ENCODE data around the gene APBB2.

Gene APBB2

DNA sequence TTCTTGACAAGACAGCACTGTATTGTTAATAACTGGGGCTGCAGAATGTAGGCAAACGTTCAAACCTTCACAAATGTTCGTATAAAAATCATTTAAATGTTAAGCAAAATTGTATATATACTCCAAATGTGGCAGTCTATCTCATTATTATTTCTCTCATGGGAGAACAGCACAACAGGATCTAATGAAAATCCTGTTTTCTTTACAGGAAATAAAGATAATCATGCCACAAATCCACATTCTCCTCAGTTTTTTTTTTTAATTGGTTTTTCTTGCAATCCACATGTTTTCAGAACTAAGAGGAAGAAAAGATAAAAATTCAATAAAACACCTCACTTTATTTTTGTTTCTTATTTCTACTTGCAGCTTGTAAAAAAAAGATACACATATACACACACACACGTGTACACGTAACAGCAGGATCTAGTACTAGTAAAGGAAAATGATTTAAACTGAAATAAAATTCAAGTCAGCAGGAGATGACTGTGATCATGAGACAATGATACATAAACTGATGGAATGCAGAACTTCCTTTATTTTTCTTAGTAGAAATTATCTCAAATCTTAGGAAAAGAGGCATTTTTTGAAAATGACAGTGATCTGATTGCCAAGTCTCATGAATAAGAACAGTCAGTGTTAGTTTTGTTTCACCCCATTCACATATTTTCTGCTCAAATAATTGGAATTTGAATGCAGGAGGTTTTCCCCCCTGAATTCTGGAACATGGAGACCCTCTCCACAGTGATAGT lies 11.3 kb downstream of the APBB2 start:
- no peaks in the 10 kb centered on the region for H3K27me3 ChIP-seq (ENCODE audit: insufficient read depth, poor library complexity, severe bottlenecking)
- TF ChIP-seq, protein P1, sequence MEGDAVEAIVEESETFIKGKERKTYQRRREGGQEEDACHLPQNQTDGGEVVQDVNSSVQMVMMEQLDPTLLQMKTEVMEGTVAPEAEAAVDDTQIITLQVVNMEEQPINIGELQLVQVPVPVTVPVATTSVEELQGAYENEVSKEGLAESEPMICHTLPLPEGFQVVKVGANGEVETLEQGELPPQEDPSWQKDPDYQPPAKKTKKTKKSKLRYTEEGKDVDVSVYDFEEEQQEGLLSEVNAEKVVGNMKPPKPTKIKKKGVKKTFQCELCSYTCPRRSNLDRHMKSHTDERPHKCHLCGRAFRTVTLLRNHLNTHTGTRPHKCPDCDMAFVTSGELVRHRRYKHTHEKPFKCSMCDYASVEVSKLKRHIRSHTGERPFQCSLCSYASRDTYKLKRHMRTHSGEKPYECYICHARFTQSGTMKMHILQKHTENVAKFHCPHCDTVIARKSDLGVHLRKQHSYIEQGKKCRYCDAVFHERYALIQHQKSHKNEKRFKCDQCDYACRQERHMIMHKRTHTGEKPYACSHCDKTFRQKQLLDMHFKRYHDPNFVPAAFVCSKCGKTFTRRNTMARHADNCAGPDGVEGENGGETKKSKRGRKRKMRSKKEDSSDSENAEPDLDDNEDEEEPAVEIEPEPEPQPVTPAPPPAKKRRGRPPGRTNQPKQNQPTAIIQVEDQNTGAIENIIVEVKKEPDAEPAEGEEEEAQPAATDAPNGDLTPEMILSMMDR (IDR thresholded peaks at IDR 0.05; ENCODE audit: poor library complexity, severe bottlenecking) = no peak
- H3K27ac ChIP-seq (ENCODE audit: poor library complexity, severe bottlenecking) = peak overlapping the region; percentile 55
- H3K4me1 ChIP-seq (ENCODE audit: insufficient read depth, poor library complexity, severe bottlenecking) = peaks cover 50% of the 10 kb centered on the region
- peaks cover 2% of the 10 kb centered on the region for H3K36me3 ChIP-seq (ENCODE audit: low read depth)
- no peak for ATAC-seq (ENCODE audit: low read depth)
- no peaks in the 10 kb centered on the region for H3K9me3 ChIP-seq (ENCODE audit: severe bottlenecking)
- DNase-seq (ENCODE audit: low spot score) = no peak
- H3K4me3 ChIP-seq (ENCODE audit: severe bottlenecking) = no peak overlapping the region

DNA sequence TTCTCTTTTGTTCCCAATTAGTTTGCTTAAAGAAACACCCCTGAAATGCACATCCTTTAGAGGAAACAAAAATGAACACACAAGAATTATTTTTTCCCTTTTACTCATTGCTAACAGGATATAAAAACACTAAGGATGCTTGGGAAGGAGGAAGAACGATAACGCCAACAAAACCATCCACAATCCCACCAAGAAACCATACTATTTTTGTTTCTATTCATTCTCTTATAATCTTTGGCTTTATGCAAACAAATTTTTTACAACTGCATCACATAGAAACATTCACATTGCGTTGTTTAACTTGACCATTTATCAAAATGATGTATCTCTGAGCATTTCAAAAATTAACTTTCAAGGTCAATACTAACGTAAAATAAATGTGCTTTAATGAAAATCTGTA lies 12.0 kb downstream of the APBB2 start:
- DNase-seq (ENCODE audit: low spot score) = no peak
- TF ChIP-seq, protein P1 (IDR thresholded peaks at IDR 0.05; ENCODE audit: poor library complexity, severe bottlenecking) = no peak
- Histone ChIP-seq H3K36me3 (ENCODE audit: low read depth) (peaks cover 5% of the 10 kb centered on the region), H3K4me3 (ENCODE audit: severe bottlenecking) (no peak overlapping the region), H3K27ac (ENCODE audit: poor library complexity, severe bottlenecking) (no peak overlapping the region), H3K4me1 (ENCODE audit: insufficient read depth, poor library complexity, severe bottlenecking) (peaks cover 48% of the 10 kb centered on the region), H3K27me3 (ENCODE audit: insufficient read depth, poor library complexity, severe bottlenecking) (no peaks in the 10 kb centered on the region), H3K9me3 (ENCODE audit: severe bottlenecking) (no peaks in the 10 kb centered on the region)
- ATAC-seq (ENCODE audit: low read depth) = no peak

DNA sequence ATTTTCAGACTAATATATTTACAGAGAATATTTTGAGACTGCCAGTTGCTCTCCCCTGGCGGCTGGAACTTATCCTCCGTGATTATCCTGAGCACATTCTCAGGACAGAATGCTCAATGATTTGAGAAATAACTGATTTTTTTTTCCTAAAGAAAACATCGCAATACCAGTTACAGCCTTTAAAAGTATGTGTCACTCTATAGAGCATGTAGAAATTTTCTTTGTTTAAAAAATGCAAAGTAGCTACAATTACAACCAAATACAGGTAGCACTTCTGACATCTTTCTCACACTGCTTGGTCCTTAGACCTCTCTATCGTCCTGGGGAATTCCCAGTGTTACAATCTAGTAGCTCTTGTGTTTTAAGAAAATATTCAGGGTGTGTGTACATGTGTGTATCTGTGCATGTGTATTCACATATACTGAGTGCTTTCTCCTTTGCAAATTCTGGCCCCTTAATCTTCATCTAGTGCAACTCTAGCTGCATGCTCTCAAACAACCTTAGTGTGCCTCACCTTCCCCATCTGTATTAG lies 13.8 kb downstream of the APBB2 start:
- Histone ChIP-seq H3K27me3 (ENCODE audit: insufficient read depth, poor library complexity, severe bottlenecking) (no peaks in the 10 kb centered on the region), H3K4me3 (ENCODE audit: severe bottlenecking) (no peak overlapping the region), H3K9me3 (ENCODE audit: severe bottlenecking) (no peaks in the 10 kb centered on the region), H3K36me3 (ENCODE audit: low read depth) (peaks cover 5% of the 10 kb centered on the region), H3K4me1 (ENCODE audit: insufficient read depth, poor library complexity, severe bottlenecking) (peaks cover 41% of the 10 kb centered on the region), H3K27ac (ENCODE audit: poor library complexity, severe bottlenecking) (peak overlapping the region; percentile 3)
- no peak for DNase-seq (ENCODE audit: low spot score)
- TF ChIP-seq, protein P1 (IDR thresholded peaks at IDR 0.05; ENCODE audit: poor library complexity, severe bottlenecking) = no peak
- ATAC-seq (ENCODE audit: low read depth) = no peak

DNA sequence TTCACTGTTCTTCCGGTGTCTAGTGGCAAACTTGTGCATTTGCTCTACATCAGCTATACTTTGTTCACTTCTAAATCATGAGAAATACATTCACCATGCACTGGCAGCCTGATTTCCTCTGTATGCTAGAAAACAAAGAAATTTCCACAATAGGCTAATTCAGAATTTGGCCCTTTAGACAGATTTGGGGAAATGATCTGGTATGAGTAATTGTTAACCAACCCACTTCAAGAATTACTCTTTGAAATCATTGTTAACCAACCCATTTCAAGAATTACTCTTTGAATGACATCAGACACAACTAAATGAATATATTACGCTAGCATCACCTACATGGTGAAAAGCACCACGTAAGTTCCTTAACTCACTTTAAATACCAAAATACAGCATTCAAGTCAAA lies 14.6 kb downstream of the APBB2 start:
- Histone ChIP-seq H3K4me3 (ENCODE audit: severe bottlenecking) (no peak overlapping the region), H3K27me3 (ENCODE audit: insufficient read depth, poor library complexity, severe bottlenecking) (no peaks in the 10 kb centered on the region), H3K36me3 (ENCODE audit: low read depth) (peaks cover 5% of the 10 kb centered on the region), H3K4me1 (ENCODE audit: insufficient read depth, poor library complexity, severe bottlenecking) (peaks cover 33% of the 10 kb centered on the region), H3K27ac (ENCODE audit: poor library complexity, severe bottlenecking) (no peak overlapping the region), H3K9me3 (ENCODE audit: severe bottlenecking) (no peaks in the 10 kb centered on the region)
- DNase-seq (ENCODE audit: low spot score) = no peak
- no peak for ATAC-seq (ENCODE audit: low read depth)
- TF ChIP-seq, protein P1 (IDR thresholded peaks at IDR 0.05; ENCODE audit: poor library complexity, severe bottlenecking) = no peak

DNA sequence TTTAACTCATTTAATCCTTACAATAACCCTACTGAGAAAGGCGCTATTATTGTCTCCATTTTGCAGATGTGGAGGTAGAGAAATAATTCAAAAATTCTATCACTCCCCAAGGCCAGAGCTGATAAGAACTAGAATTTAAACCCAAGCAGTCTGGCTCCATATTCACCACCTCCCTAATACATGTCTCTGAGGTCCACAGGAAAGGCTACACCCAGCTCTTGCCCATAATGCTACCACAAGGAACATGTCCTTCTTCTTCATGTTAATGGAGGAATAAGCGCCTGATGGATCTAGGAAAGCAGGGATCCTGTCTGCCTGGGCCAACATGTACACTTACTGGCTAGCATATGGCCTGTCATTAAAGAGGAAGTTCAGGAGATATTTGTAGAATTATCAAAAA lies 16.3 kb downstream of the APBB2 start:
- no peak overlapping the region for H3K27ac ChIP-seq (ENCODE audit: poor library complexity, severe bottlenecking)
- no peak for DNase-seq (ENCODE audit: low spot score)

More for the DNA sequence above, 16.3 kb downstream of the APBB2 start:
- TF ChIP-seq, protein P1 (IDR thresholded peaks at IDR 0.05; ENCODE audit: poor library complexity, severe bottlenecking) = no peak
- H3K4me1 ChIP-seq (ENCODE audit: insufficient read depth, poor library complexity, severe bottlenecking) = peaks cover 18% of the 10 kb centered on the region
- H3K9me3 ChIP-seq (ENCODE audit: severe bottlenecking) = no peaks in the 10 kb centered on the region
- no peaks in the 10 kb centered on the region for H3K27me3 ChIP-seq (ENCODE audit: insufficient read depth, poor library complexity, severe bottlenecking)
- no peak overlapping the region for H3K4me3 ChIP-seq (ENCODE audit: severe bottlenecking)
- ATAC-seq (ENCODE audit: low read depth) = no peak
- peaks cover 15% of the 10 kb centered on the region for H3K36me3 ChIP-seq (ENCODE audit: low read depth)

Measured in RWPE2 (cell line).